ENCODE measurements around the gene FOXO6. TPM values are rescaled to one million over a fixed set of nuclear protein-coding genes. Genes with fewer than 3 reads are reported as not detected.
A peak's percentile ranks its signal among the peaks of the same experiment; 100 is the strongest.

Gene FOXO6
- total and polyA plus RNA-seq, 2 donors (not counting 1 experiment from before 2014, with no cell fraction given) = 0.06 to 0.15 TPM

- 63% methylated on average over 7 of the region's 17 CpGs for WGBS (ENCODE audit: insufficient coverage)
- intact Hi-C loops (cut with micrococcal nuclease) = no loop called here
- Mint-ChIP-seq H3K4me1 (peaks cover 4% of the 10 kb centered on the region), H3K27ac (no peak overlapping the region), H3K27me3 (peaks cover 22% of the 10 kb centered on the region), H3K4me3 (no peak overlapping the region), H3K9me3 (ENCODE audit: insufficient read depth) (no peaks in the 10 kb centered on the region)
- no peak overlapping the region for H3K9ac ChIP-seq (ENCODE audit: low read length)
- H3K9me3 ChIP-seq (ENCODE audit: control extremely low read depth in 1 of 3, control insufficient read depth in 2 of 3, insufficient read depth in 1 of 3, low read length in 2 of 3) = peaks cover under 1 to 5% (median 5%) of the 10 kb centered on the region in 3 donors
- no peaks in the 10 kb centered on the region for H3K4me1 ChIP-seq (ENCODE audit: control insufficient read depth in 2 of 2, insufficient read depth in 2 of 2, low read length in 2 of 2)
- no peak overlapping the region for H2AFZ ChIP-seq (ENCODE audit: insufficient read depth, low read depth, low read length, poor library complexity, severe bottlenecking)
- H3K4me2 ChIP-seq (replicated peaks; ENCODE audit: low read depth, low read length, poor library complexity, severe bottlenecking) = no peak overlapping the region
- ATAC-seq (ENCODE audit: low read depth) (peak; percentile 7), DNase-seq (no peak)
- H3K27ac ChIP-seq (ENCODE audit: low read length in 2 of 2) = no peak overlapping the region
- no peak overlapping the region for H3K4me3 ChIP-seq (ENCODE audit: control extremely low read depth in 1 of 5, extremely low read depth in 1 of 5, insufficient read depth in 1 of 5, low read depth in 2 of 5, low read length in 4 of 5)
- H3K36me3 ChIP-seq (replicated peaks in 1 of 2; ENCODE audit: control extremely low read depth in 1 of 2, control insufficient read depth in 1 of 2, extremely low read depth in 1 of 2, insufficient read depth in 2 of 2, low read length in 1 of 2) = no peaks in the 10 kb centered on the region
- CTCF ChIA-PET = interaction anchor here (1.2 kb wide), 1 partner anchor 45 kb away, joined by 3 read pairs; no protein-coding TSS in a partner anchor
- TF ChIP-seq CTCF (IDR thresholded peaks at IDR 0.05) (no peak), EZH2 (IDR thresholded peaks at IDR 0.05; ENCODE audit: borderline replicate concordance, insufficient read depth, low read depth, low read length, poor library complexity, severe bottlenecking) (no peak)
- H4K20me1 ChIP-seq (ENCODE audit: control insufficient read depth, insufficient read depth, low read length, poor library complexity, severe bottlenecking) = no peaks in the 10 kb centered on the region
- H3K79me2 ChIP-seq (ENCODE audit: control insufficient read depth, insufficient read depth, low read length) = no peaks in the 10 kb centered on the region
- POLR2A ChIA-PET = no interaction called here
- no peaks in the 10 kb centered on the region for H3K27me3 ChIP-seq (replicated peaks in 1 of 4; ENCODE audit: control extremely low read depth in 1 of 4, control insufficient read depth in 3 of 4, insufficient read depth in 4 of 4, low read length in 3 of 4)
Measured at GRCh38 chr1:41343790-41344699, 17.2 kb upstream of the FOXO6 start.

- H3K27me3 Mint-ChIP-seq = peaks cover 23% of the 10 kb centered on the region
- Histone ChIP-seq H3K4me2 (replicated peaks; ENCODE audit: low read depth, low read length, poor library complexity, severe bottlenecking) (no peak overlapping the region), H3K36me3 (replicated peaks in 1 of 2; ENCODE audit: control extremely low read depth in 1 of 2, control insufficient read depth in 1 of 2, extremely low read depth in 1 of 2, insufficient read depth in 2 of 2, low read length in 1 of 2) (no peaks in the 10 kb centered on the region), H3K9ac (ENCODE audit: low read length) (no peak overlapping the region), H3K4me1 (ENCODE audit: control insufficient read depth in 2 of 2, insufficient read depth in 2 of 2, low read length in 2 of 2) (no peaks in the 10 kb centered on the region), H3K9me3 (ENCODE audit: control extremely low read depth in 1 of 3, control insufficient read depth in 2 of 3, insufficient read depth in 1 of 3, low read length in 2 of 3) (peaks cover 0 to 1% (median 0%) of the 10 kb centered on the region in 3 donors), H3K27ac (ENCODE audit: low read length in 2 of 2) (no peak overlapping the region), H4K20me1 (ENCODE audit: control insufficient read depth, insufficient read depth, low read length, poor library complexity, severe bottlenecking) (no peaks in the 10 kb centered on the region), H3K27me3 (replicated peaks in 1 of 4; ENCODE audit: control extremely low read depth in 1 of 4, control insufficient read depth in 3 of 4, insufficient read depth in 4 of 4, low read length in 3 of 4) (no peaks in the 10 kb centered on the region), H2AFZ (ENCODE audit: insufficient read depth, low read depth, low read length, poor library complexity, severe bottlenecking) (no peak overlapping the region), H3K79me2 (ENCODE audit: control insufficient read depth, insufficient read depth, low read length) (no peaks in the 10 kb centered on the region), H3K4me3 (ENCODE audit: control extremely low read depth in 1 of 5, extremely low read depth in 1 of 5, insufficient read depth in 1 of 5, low read depth in 2 of 5, low read length in 4 of 5) (no peak overlapping the region)
- intact Hi-C loops (cut with micrococcal nuclease) = no loop called here
- ATAC-seq (ENCODE audit: low read depth) (no peak), DNase-seq (no peak)
- H3K4me3 Mint-ChIP-seq = no peak overlapping the region
- no peaks in the 10 kb centered on the region for H3K9me3 Mint-ChIP-seq (ENCODE audit: insufficient read depth)
- CTCF ChIA-PET = no interaction called here
- peaks cover 4% of the 10 kb centered on the region for H3K4me1 Mint-ChIP-seq
- H3K27ac Mint-ChIP-seq = no peak overlapping the region
- TF ChIP-seq EZH2 (IDR thresholded peaks at IDR 0.05; ENCODE audit: borderline replicate concordance, insufficient read depth, low read depth, low read length, poor library complexity, severe bottlenecking) (no peak), CTCF (IDR thresholded peaks at IDR 0.05) (no peak)
- POLR2A ChIA-PET = interaction anchor here (0.6 kb wide), 1 partner anchor 1549 kb away, joined by 6 read pairs; no protein-coding TSS in a partner anchor
- 22% methylated on average over 3 of the region's 5 CpGs for WGBS (ENCODE audit: insufficient coverage)
Measured at GRCh38 chr1:41344708-41345159, 16.5 kb upstream of the FOXO6 start.

Measured in B cell (primary cell).